ENCODE results near the gene HDGFL1. TPM values are rescaled to one million over a fixed set of nuclear protein-coding genes. Genes with fewer than 3 reads are reported as not detected.

Gene HDGFL1
- total RNA-seq, 1 donor from 2014 or later = not detected

- TF ChIP-seq, protein P1, sequence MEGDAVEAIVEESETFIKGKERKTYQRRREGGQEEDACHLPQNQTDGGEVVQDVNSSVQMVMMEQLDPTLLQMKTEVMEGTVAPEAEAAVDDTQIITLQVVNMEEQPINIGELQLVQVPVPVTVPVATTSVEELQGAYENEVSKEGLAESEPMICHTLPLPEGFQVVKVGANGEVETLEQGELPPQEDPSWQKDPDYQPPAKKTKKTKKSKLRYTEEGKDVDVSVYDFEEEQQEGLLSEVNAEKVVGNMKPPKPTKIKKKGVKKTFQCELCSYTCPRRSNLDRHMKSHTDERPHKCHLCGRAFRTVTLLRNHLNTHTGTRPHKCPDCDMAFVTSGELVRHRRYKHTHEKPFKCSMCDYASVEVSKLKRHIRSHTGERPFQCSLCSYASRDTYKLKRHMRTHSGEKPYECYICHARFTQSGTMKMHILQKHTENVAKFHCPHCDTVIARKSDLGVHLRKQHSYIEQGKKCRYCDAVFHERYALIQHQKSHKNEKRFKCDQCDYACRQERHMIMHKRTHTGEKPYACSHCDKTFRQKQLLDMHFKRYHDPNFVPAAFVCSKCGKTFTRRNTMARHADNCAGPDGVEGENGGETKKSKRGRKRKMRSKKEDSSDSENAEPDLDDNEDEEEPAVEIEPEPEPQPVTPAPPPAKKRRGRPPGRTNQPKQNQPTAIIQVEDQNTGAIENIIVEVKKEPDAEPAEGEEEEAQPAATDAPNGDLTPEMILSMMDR (IDR thresholded peaks at IDR 0.05; ENCODE audit: insufficient read depth, low read length, severe bottlenecking) = no peak
- Histone ChIP-seq H3K4me3 (ENCODE audit: low read depth, low read length) (no peak overlapping the region), H3K36me3 (ENCODE audit: control insufficient read depth, insufficient read depth, low read length) (no peaks in the 10 kb centered on the region), H3K27me3 (ENCODE audit: control insufficient read depth, insufficient read depth, low read length) (no peaks in the 10 kb centered on the region)
- DNase-seq (ENCODE audit: low read depth) (no peak), FAIRE-seq (no peak)
Observed at GRCh38 chr6:22614547-22614946, 45.2 kb downstream of the HDGFL1 start.

GRCh38 chr6:22621028-22621427 lies 51.7 kb downstream of the HDGFL1 start:
- no peaks in the 10 kb centered on the region for H3K36me3 ChIP-seq (ENCODE audit: control insufficient read depth, insufficient read depth, low read length)
- no peaks in the 10 kb centered on the region for H3K27me3 ChIP-seq (ENCODE audit: control insufficient read depth, insufficient read depth, low read length)
- no peak overlapping the region for H3K4me3 ChIP-seq (ENCODE audit: low read depth, low read length)
- FAIRE-seq (no peak), DNase-seq (ENCODE audit: low read depth) (no peak)
- TF ChIP-seq, protein P1 (IDR thresholded peaks at IDR 0.05; ENCODE audit: insufficient read depth, low read length, severe bottlenecking) = no peak
